Neural crest cell (in vitro differentiated cells): ENCODE measurements around the gene FOXC2. TPM values are rescaled to one million over a fixed set of nuclear protein-coding genes. Genes with fewer than 3 reads are reported as not detected.

Experiments used
- DNase-seq: peaks from one replicate; pipeline ENCODE4 v3.0.0; 2021; ENCODE audit warnings: low read depth, mixed read lengths, low spot score
- H3K27ac Mint-ChIP-seq: one replicate; pipeline ENCODE4 v1.8.0; 2021; ENCODE audit warnings: mild to moderate bottlenecking, mixed read lengths; ENCODE audit not compliant: unreplicated experiment
- H3K27me3 Mint-ChIP-seq: 2 replicates; pipeline ENCODE4 v1.8.0; 2021; ENCODE audit warnings: low read depth, mild to moderate bottlenecking, mixed read lengths
- H3K36me3 Mint-ChIP-seq: 2 replicates; pipeline ENCODE4 v1.8.0; 2021; ENCODE audit warnings: low read depth, mild to moderate bottlenecking, mixed read lengths
- H3K4me1 Mint-ChIP-seq: 2 replicates; pipeline ENCODE4 v1.8.0; 2021; ENCODE audit warnings: mixed read lengths
- H3K4me3 Mint-ChIP-seq: one replicate; pipeline ENCODE4 v1.8.0; 2021; ENCODE audit warnings: mild to moderate bottlenecking, mixed read lengths
- H3K9me3 Mint-ChIP-seq: 2 replicates; pipeline ENCODE4 v1.8.0; 2021; ENCODE audit warnings: mixed read lengths
- total RNA-seq: library from RNA; stranded (reverse); gene quantifications from 2 replicates; pipeline ENCODE4 v1.2.1, GENCODE V29; 2021
- TF ChIP-seq, protein P1 (sequence below): fragments of 200-600 bp; sonication (generic); conservative IDR thresholded peaks from 2 replicates; pipeline ENCODE4 v1.5.0; 2021; ENCODE audit warnings: antibody characterized with exemption, mild to moderate bottlenecking

The FOXC2 gene
- total RNA-seq, 1 donor from 2014 or later: not detected

DNA sequence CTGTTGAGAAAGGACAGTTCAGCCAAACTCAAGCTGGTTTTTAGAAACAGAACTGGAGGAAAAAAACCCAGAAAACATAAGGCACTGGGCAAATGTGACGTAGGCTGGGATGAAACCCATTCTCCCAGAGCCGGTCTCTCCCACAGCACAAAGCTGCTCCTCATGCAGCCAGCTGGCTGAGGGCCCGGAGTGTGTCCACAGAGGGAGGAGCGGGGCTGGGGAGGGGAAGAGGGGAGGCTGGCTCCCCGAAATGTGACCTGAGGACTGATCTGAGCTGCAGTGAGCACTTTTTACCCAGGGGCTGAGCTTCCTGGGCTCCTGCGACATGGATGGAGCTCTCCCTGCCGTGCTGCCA lies 35.5 kb upstream of the FOXC2 start:
- Mint-ChIP-seq H3K4me1 (peaks cover 3% of the 10 kb centered on the region), H3K27ac (no peak overlapping the region), H3K36me3 (no peaks in the 10 kb centered on the region), H3K9me3 (no peaks in the 10 kb centered on the region), H3K27me3 (peaks cover 8% of the 10 kb centered on the region), H3K4me3 (no peak overlapping the region)
- TF ChIP-seq, protein P1, sequence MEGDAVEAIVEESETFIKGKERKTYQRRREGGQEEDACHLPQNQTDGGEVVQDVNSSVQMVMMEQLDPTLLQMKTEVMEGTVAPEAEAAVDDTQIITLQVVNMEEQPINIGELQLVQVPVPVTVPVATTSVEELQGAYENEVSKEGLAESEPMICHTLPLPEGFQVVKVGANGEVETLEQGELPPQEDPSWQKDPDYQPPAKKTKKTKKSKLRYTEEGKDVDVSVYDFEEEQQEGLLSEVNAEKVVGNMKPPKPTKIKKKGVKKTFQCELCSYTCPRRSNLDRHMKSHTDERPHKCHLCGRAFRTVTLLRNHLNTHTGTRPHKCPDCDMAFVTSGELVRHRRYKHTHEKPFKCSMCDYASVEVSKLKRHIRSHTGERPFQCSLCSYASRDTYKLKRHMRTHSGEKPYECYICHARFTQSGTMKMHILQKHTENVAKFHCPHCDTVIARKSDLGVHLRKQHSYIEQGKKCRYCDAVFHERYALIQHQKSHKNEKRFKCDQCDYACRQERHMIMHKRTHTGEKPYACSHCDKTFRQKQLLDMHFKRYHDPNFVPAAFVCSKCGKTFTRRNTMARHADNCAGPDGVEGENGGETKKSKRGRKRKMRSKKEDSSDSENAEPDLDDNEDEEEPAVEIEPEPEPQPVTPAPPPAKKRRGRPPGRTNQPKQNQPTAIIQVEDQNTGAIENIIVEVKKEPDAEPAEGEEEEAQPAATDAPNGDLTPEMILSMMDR: no peak
- DNase-seq: no peak

DNA sequence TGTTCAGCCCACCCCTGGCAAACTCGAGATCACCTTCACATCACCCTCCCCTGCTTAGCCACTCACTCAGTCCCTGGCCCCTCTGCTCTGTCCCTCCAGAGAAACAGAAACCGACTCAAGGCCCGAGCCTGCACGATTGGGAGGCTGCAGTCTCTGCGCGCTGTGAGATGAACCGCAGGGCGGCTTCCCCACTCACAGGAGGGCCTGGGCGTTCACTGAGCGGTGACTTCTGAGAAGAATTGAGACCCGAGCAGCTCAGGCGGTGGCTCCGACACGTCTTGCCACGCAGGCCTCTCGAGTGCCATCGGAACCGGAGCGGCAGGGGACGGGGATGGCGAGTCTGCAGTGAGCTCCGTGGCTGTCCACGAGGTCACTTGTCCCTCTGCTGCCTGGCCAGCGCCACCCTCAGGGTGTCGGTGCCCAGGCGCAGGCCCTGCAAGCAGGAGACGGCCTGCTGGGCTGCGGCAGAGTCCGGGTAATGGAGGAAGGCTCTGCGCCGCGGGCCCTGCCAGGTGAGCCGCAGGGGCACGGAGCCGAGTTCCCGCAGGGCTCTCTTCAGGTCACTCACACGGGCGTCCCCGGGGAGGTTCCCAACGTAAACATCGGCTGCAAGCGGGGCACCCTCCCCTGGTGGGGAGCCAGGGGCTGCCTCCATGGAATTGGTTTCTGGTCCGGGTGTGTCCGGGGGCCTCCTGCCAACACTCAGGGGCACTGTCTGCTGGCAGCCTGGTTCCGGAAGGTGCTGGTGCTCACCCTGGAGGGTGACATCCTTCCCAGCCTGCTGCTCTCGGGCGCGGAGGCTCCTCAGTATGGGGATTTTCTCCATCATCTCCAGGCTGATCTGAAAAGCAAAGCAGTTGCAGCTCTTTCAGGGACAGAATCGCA lies 34.7 kb upstream of the FOXC2 start:
- Mint-ChIP-seq H3K27ac (no peak overlapping the region), H3K4me3 (no peak overlapping the region), H3K9me3 (no peaks in the 10 kb centered on the region), H3K36me3 (no peaks in the 10 kb centered on the region), H3K27me3 (peaks cover 3% of the 10 kb centered on the region), H3K4me1 (peaks cover 9% of the 10 kb centered on the region)
- TF ChIP-seq, protein P1: no peak
- DNase-seq: no peak

DNA sequence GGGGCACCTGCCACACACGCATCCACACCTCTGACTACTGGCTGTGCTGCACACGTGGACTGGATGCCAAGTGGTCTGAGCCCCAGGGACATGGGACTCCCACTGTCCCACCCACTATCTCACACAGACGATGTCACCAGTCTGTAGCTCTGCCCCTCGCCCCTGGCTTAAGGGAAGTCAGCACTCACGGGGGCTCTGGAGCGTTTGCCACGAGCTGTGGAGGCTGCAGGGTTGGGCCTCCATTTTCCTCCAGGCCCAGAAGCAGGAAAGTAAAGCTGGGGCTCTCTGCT lies 34.2 kb upstream of the FOXC2 start:
- no peak overlapping the region for H3K27ac Mint-ChIP-seq
- peaks cover 9% of the 10 kb centered on the region for H3K4me1 Mint-ChIP-seq
- TF ChIP-seq, protein P1: no peak
- no peaks in the 10 kb centered on the region for H3K9me3 Mint-ChIP-seq
- H3K36me3 Mint-ChIP-seq: no peaks in the 10 kb centered on the region
- no peak for DNase-seq
- no peak overlapping the region for H3K4me3 Mint-ChIP-seq
- H3K27me3 Mint-ChIP-seq: peaks cover 3% of the 10 kb centered on the region

DNA sequence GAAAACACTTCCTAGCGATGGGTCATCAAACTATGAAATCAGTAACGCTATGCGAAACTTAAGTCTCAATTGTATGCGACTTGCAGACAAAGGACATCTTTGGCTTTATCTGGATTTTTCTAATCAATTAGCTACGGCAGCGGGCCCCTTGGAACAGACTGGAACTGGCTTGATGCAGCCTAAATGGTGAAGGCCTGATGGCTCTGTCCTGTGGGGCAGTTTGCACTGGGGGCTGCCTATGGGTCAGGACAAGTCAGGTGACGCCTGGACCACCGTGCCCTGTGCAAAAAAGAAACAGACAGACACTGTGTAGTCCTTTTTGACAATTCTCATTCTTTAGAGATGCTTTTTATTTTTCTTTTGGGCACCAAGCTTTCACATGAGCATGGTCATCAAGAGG lies 33.6 kb upstream of the FOXC2 start:
- Mint-ChIP-seq H3K27me3 (peaks cover 3% of the 10 kb centered on the region), H3K27ac (no peak overlapping the region), H3K4me1 (peaks cover 9% of the 10 kb centered on the region), H3K4me3 (no peak overlapping the region), H3K9me3 (no peaks in the 10 kb centered on the region), H3K36me3 (no peaks in the 10 kb centered on the region)
- no peak for DNase-seq
- TF ChIP-seq, protein P1: no peak

DNA sequence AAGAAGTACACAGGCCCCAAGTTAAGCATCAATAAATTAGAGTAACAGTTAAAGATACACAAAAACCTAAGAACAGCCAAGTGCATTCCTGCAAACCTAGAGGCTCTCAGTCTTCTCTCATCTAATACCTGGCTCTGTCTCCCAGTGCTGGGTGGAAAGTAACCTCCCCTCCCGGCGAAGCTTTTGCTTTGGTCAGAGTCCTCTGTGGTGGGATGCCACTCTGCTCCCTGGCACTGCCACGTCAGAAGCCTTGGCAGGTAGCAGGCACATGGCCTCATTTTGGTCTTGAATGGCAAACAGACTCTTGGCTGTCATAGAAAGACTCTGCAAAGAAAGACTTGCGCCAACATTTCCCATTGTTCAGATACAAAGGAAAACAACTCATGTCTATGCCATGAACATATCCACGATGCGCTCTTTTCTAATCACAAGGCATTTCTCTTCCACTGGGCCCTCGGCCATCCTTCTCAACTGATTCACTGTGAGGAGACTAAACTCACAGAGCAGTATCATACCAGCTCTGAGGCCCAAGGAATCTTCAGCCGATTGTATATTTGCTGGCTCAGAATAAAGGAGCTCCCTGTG lies 32.8 kb upstream of the FOXC2 start:
- Mint-ChIP-seq H3K27ac (no peak overlapping the region), H3K9me3 (no peaks in the 10 kb centered on the region), H3K36me3 (no peaks in the 10 kb centered on the region), H3K4me1 (peaks cover 9% of the 10 kb centered on the region), H3K4me3 (no peak overlapping the region), H3K27me3 (no peaks in the 10 kb centered on the region)
- DNase-seq: no peak
- TF ChIP-seq, protein P1: no peak
